ENCODE data around the gene F2RL1. TPM values are rescaled to one million over a fixed set of nuclear protein-coding genes. Genes with fewer than 3 reads are reported as not detected.

The F2RL1 gene
- total RNA-seq, 1 experiment from 2014 or later: 37.3 TPM

GRCh38 chr5:76789991-76790581, 28.7 kb upstream of the F2RL1 start:
- TF ChIP-seq SP1 (CRISPR knock-in tag; conservative IDR thresholded peaks at IDR 0.05) (no peak), PREB (CRISPR knock-in tag; IDR thresholded peaks at IDR 0.05; ENCODE audit: borderline replicate concordance) (no peak), CREM (CRISPR knock-in tag; IDR thresholded peaks at IDR 0.05) (no peak), GRHL2 (CRISPR knock-in tag; IDR thresholded peaks at IDR 0.05; ENCODE audit: insufficient replicate concordance, severe bottlenecking) (no peak), CDX4 (CRISPR knock-in tag; IDR thresholded peaks at IDR 0.05; ENCODE audit: borderline replicate concordance) (no peak), TCF7 (CRISPR knock-in tag; IDR thresholded peaks at IDR 0.05; ENCODE audit: low read depth) (no peak), SMAD3 (CRISPR knock-in tag; IDR thresholded peaks at IDR 0.05; ENCODE audit: borderline replicate concordance) (no peak), ZNF671 (CRISPR knock-in tag; IDR thresholded peaks at IDR 0.05) (no peak), NR3C1 (CRISPR knock-in tag; conservative IDR thresholded peaks at IDR 0.05; ENCODE audit: low read depth) (no peak), OVOL2 (CRISPR knock-in tag; IDR thresholded peaks at IDR 0.05; ENCODE audit: borderline replicate concordance) (no peak), ZNF425 (CRISPR knock-in tag; conservative IDR thresholded peaks at IDR 0.05) (no peak), TEAD4 (CRISPR knock-in tag; IDR thresholded peaks at IDR 0.05) (no peak), ZNF423 (CRISPR knock-in tag; IDR thresholded peaks at IDR 0.05) (no peak), TP53 (CRISPR knock-in tag; IDR thresholded peaks at IDR 0.05) (no peak)
- TF ChIP-seq, protein P1, sequence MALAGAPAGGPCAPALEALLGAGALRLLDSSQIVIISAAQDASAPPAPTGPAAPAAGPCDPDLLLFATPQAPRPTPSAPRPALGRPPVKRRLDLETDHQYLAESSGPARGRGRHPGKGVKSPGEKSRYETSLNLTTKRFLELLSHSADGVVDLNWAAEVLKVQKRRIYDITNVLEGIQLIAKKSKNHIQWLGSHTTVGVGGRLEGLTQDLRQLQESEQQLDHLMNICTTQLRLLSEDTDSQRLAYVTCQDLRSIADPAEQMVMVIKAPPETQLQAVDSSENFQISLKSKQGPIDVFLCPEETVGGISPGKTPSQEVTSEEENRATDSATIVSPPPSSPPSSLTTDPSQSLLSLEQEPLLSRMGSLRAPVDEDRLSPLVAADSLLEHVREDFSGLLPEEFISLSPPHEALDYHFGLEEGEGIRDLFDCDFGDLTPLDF (CRISPR knock-in tag; IDR thresholded peaks at IDR 0.05): no peak
- TF ChIP-seq, protein P2, sequence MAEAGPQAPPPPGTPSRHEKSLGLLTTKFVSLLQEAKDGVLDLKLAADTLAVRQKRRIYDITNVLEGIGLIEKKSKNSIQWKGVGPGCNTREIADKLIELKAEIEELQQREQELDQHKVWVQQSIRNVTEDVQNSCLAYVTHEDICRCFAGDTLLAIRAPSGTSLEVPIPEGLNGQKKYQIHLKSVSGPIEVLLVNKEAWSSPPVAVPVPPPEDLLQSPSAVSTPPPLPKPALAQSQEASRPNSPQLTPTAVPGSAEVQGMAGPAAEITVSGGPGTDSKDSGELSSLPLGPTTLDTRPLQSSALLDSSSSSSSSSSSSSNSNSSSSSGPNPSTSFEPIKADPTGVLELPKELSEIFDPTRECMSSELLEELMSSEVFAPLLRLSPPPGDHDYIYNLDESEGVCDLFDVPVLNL (CRISPR knock-in tag; IDR thresholded peaks at IDR 0.05; ENCODE audit: borderline replicate concordance, low read depth): no peak
- TF ChIP-seq, protein P3, sequence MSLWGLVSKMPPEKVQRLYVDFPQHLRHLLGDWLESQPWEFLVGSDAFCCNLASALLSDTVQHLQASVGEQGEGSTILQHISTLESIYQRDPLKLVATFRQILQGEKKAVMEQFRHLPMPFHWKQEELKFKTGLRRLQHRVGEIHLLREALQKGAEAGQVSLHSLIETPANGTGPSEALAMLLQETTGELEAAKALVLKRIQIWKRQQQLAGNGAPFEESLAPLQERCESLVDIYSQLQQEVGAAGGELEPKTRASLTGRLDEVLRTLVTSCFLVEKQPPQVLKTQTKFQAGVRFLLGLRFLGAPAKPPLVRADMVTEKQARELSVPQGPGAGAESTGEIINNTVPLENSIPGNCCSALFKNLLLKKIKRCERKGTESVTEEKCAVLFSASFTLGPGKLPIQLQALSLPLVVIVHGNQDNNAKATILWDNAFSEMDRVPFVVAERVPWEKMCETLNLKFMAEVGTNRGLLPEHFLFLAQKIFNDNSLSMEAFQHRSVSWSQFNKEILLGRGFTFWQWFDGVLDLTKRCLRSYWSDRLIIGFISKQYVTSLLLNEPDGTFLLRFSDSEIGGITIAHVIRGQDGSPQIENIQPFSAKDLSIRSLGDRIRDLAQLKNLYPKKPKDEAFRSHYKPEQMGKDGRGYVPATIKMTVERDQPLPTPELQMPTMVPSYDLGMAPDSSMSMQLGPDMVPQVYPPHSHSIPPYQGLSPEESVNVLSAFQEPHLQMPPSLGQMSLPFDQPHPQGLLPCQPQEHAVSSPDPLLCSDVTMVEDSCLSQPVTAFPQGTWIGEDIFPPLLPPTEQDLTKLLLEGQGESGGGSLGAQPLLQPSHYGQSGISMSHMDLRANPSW (CRISPR knock-in tag; conservative IDR thresholded peaks at IDR 0.05; ENCODE audit: low read depth): no peak
- TF ChIP-seq, protein P4, sequence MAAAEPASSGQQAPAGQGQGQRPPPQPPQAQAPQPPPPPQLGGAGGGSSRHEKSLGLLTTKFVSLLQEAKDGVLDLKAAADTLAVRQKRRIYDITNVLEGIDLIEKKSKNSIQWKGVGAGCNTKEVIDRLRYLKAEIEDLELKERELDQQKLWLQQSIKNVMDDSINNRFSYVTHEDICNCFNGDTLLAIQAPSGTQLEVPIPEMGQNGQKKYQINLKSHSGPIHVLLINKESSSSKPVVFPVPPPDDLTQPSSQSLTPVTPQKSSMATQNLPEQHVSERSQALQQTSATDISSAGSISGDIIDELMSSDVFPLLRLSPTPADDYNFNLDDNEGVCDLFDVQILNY (CRISPR knock-in tag; IDR thresholded peaks at IDR 0.05): no peak
- Mint-ChIP-seq H3K4me1 (peaks cover 25% of the 10 kb centered on the region), H3K4me3 (no peak overlapping the region), H3K9me3 (peaks cover 12% of the 10 kb centered on the region), H3K27me3 (ENCODE audit: low read depth) (no peaks in the 10 kb centered on the region; the same call in 1 of the 2 replicates), H3K36me3 (peaks cover 12% of the 10 kb centered on the region), H3K27ac (no peak overlapping the region)
- DNase-seq (ENCODE audit: low spot score) (no peak), ATAC-seq (no peak)
- ChIA-PET CTCF (interaction anchor here (3.1 kb wide), 1 partner anchor 16 kb away, joined by 12 read pairs; no protein-coding TSS in a partner anchor), POLR2A (no interaction called here)
